CD4-positive, CD25-positive, alpha-beta regulatory T cell (primary cell): ENCODE results near the gene STOX1. TPM values are rescaled to one million over a fixed set of nuclear protein-coding genes. Genes with fewer than 3 reads are reported as not detected.
"Not testable (repeated sequence)": the region's sequence is repeated elsewhere in the genome, so short reads cannot be mapped to it uniquely, and the experiment has no call there.

ENCODE experiments used
- ATAC-seq, 2 donors: fragments of 150-1000 bp; cut with Tn5 transposase; one replicate each; pipeline ENCODE4 v1.10.0; 2021; ENCODE audit warnings: low read depth in 2 of 2, moderate number of reproducible peaks in 2 of 2, moderate library complexity in 1 of 2
- DNase-seq, 3 donors: peaks; one replicate each; pipeline versions ENCODE4 v3.0.0 to v3.0.0-alpha.2; 2012 to 2022; ENCODE audit warnings: mixed read lengths in 1 of 3
- H3K27ac ChIP-seq: one replicate; pipeline ENCODE4 v1.7.0; 2013; ENCODE audit warnings: mild to moderate bottlenecking, low read length; ENCODE audit not compliant: insufficient read depth, poor library complexity, severe bottlenecking
- H3K27me3 ChIP-seq: one replicate; pipeline ENCODE4 v1.7.0; 2013; ENCODE audit warnings: low read length; ENCODE audit not compliant: control insufficient read depth, insufficient read depth
- H3K36me3 ChIP-seq: one replicate; pipeline ENCODE4 v1.7.0; 2013; ENCODE audit warnings: mild to moderate bottlenecking, low read length, moderate library complexity; ENCODE audit not compliant: control insufficient read depth, insufficient read depth
- H3K4me1 ChIP-seq: 2 replicates; pipeline ENCODE4 v1.7.0; 2013; ENCODE audit warnings: mild to moderate bottlenecking, low read length; ENCODE audit not compliant: insufficient read depth, control insufficient read depth, poor library complexity, severe bottlenecking
- H3K4me3 ChIP-seq: one replicate; pipeline ENCODE4 v1.7.0; 2013; ENCODE audit warnings: low read depth, mild to moderate bottlenecking, low read length, moderate library complexity
- H3K9me3 ChIP-seq, 2 experiments: 1 replicate in 1 of 2; 2 replicates in 1 of 2; pipeline ENCODE4 v1.7.0; 2013; ENCODE audit warnings: low read length in 2 of 2, mild to moderate bottlenecking in 1 of 2, moderate library complexity in 1 of 2; ENCODE audit not compliant: control insufficient read depth in 2 of 2
- H3K27ac Mint-ChIP-seq, 3 donors: one replicate each; pipeline ENCODE4 v1.8.0; 2020 to 2022; ENCODE audit warnings: mild to moderate bottlenecking in 3 of 3, mixed read lengths in 3 of 3, moderate library complexity in 2 of 3
- H3K27me3 Mint-ChIP-seq: one replicate; pipeline ENCODE4 v1.8.0; 2022; ENCODE audit warnings: mild to moderate bottlenecking, mixed read lengths
- H3K36me3 Mint-ChIP-seq: one replicate; pipeline ENCODE4 v1.8.0; 2020; ENCODE audit warnings: mixed read lengths
- H3K4me1 Mint-ChIP-seq, 4 donors: one replicate each; pipeline ENCODE4 v1.8.0; 2020 to 2022; ENCODE audit warnings: mixed read lengths in 4 of 4, mild to moderate bottlenecking in 1 of 4
- H3K4me3 Mint-ChIP-seq, 4 donors: one replicate each; pipeline ENCODE4 v1.8.0; 2020 to 2022; ENCODE audit warnings: mild to moderate bottlenecking in 4 of 4, mixed read lengths in 4 of 4, moderate library complexity in 3 of 4
- H3K9me3 Mint-ChIP-seq, 7 donors: one replicate each; pipeline ENCODE4 v1.8.0; 2020 to 2022; ENCODE audit warnings: mixed read lengths in 7 of 7, mild to moderate bottlenecking in 3 of 7, moderate library complexity in 2 of 7
- polyA plus RNA-seq, 4 donors: library from polyadenylated mRNA; unstranded; fragments of 300-500 nt; fragmentation: Illumina TruSeq; gene quantifications; one replicate each; pipeline ENCODE4 v1.2.3, GENCODE V29; 2021
- total RNA-seq: library from RNA; stranded (reverse); gene quantifications from one replicate; pipeline ENCODE4 v1.2.3, GENCODE V29; 2022

STOX1 gene
- total and polyA plus RNA-seq, 5 donors from 2014 or later, result 0.05 to 0.30 (median 0.30) TPM; not detected in 2

DNA sequence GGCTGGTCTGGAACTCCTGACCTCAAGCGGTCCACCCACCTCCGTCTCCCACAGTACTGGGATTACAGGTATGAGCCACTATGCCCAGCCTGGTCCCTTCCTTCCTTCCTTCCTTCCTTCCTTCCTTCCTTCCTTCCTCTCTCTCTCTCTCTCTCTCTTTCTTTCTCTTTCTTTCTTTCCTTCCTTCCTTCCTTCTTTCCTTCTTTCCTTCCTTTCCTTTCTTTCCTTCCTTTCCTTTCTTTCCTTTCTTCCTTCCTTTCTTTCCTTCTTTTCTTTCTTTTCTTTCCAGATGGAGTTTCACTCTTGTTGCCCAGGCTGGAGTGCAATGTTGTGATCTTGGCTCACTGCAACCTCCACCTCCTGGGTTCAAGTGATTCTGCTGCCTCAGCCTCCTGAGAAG is 101.8 kb downstream of the STOX1 start:
- peaks cover 32% of the 10 kb centered on the region for H3K36me3 ChIP-seq
- H3K36me3 Mint-ChIP-seq, result peaks cover 33% of the 10 kb centered on the region
- DNase-seq, H3K9me3 ChIP-seq, H3K27ac Mint-ChIP-seq, H3K4me3 ChIP-seq, H3K27ac ChIP-seq, H3K9me3 Mint-ChIP-seq, ATAC-seq, H3K4me3 Mint-ChIP-seq, H3K27me3 Mint-ChIP-seq, H3K4me1 ChIP-seq, H3K27me3 ChIP-seq: not testable (repeated sequence)
- H3K4me1 Mint-ChIP-seq, result peaks cover 6 to 20% (median 12%) of the 10 kb centered on the region in 4 donors

DNA sequence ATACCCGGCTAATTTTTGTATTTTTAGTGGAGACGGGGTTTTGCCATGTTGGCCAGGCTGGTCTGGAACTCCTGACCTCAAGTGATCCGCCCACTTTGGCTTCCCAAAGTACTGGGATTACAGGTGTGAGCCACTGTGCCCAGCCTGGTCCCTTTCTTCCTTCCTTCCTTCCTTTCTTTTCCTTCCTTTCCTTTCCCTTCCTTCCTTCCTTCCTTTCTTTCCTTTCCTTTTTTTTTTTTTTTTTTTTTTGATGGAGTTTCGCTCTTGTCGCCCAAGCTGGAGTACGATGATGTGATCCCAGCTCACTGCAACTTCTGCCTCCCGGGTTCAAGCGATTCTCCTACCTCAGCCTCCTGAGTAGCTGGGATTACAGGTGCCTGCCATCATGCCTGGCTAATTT is 102.6 kb downstream of the STOX1 start:
- H3K27ac Mint-ChIP-seq, result peak overlapping the region in 1 of 3 donors; percentile 65
- H3K4me1 ChIP-seq, H3K4me3 ChIP-seq, H3K4me3 Mint-ChIP-seq, H3K9me3 ChIP-seq, DNase-seq, H3K9me3 Mint-ChIP-seq, ATAC-seq, H3K27me3 ChIP-seq, H3K27me3 Mint-ChIP-seq, H3K27ac ChIP-seq: not testable (repeated sequence)
- H3K36me3 ChIP-seq, result peaks cover 36% of the 10 kb centered on the region
- H3K4me1 Mint-ChIP-seq, result peaks cover 0 to 15% (median 8%) of the 10 kb centered on the region in 4 donors
- H3K36me3 Mint-ChIP-seq, result peaks cover 28% of the 10 kb centered on the region

DNA sequence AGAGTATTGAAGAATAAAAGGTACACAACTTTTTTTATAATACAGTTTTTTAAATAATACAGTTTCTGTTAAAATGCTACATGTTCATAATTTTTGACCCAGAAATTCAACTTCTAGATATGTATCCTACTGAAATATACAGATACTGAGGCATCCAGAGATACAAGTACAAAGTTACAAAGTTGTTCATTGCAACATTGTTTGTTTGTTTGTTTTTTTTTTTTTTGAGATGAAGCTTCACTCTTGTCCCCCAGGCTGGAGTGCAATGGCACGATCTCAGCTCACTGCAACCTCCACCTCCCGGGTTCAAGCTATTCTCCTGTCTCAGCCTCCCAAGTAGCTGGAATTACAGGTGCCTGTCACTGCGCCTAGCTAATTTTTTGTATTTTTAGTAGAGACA is 105.5 kb downstream of the STOX1 start:
- Mint-ChIP-seq H3K36me3 (peaks cover 36% of the 10 kb centered on the region), H3K4me1 (peaks cover 6 to 15% (median 7%) of the 10 kb centered on the region in 4 donors)
- H3K9me3 Mint-ChIP-seq, H3K27me3 Mint-ChIP-seq, H3K27me3 ChIP-seq, H3K27ac Mint-ChIP-seq, H3K4me1 ChIP-seq, H3K4me3 ChIP-seq, H3K4me3 Mint-ChIP-seq, ATAC-seq, H3K27ac ChIP-seq, DNase-seq, H3K9me3 ChIP-seq: not testable (repeated sequence)
- peaks cover 51% of the 10 kb centered on the region for H3K36me3 ChIP-seq

DNA sequence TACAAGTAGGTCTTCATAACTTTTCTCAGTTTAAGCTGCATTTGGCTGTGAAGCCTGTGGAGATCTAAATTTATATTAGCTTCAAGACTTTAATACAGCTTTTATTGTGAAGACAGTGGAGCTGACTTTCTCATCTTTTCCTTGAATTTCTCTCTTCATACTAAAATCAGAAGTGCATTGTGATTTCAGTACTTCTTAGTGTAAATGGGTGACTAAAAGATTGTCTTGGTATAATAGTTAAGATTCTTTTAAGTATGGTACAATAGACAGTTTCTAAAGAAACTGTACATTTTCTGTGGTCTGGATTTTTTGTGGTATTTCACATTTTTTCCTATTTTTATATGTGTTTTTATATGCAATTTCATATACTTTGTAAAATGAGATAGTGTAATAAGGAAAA is 107.7 kb downstream of the STOX1 start:
- Histone ChIP-seq H3K27me3 (no peaks in the 10 kb centered on the region), H3K9me3 (no peaks in the 10 kb centered on the region), H3K27ac (no peak overlapping the region), H3K4me1 (no peaks in the 10 kb centered on the region), H3K4me3 (no peak overlapping the region), H3K36me3 (peaks cover 61% of the 10 kb centered on the region)
- ATAC-seq (no peak), DNase-seq (no peak)
- Mint-ChIP-seq H3K4me3 (no peak overlapping the region), H3K27ac (no peak overlapping the region), H3K27me3 (no peaks in the 10 kb centered on the region), H3K4me1 (peaks cover 6 to 15% (median 12%) of the 10 kb centered on the region in 4 donors), H3K9me3 (no peaks in the 10 kb centered on the region), H3K36me3 (peaks cover 40% of the 10 kb centered on the region)

DNA sequence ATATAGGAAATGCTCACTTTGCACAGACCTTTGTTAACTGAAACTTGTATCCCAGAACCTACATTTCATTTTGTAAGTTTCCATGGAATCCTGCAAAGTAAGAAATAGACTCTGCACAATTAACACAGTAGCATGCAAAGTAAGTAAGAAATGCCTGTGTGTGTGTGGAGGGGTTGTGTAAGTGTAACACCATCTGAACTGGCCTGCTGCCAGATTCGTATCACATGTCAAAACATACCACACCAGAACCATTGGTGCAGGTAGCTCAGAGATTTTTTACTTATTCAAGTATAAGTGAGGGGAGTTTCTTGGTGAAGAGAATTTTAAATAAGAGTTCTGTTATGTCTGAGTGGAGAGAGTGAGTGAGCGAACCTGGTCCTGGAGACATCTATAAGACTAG is 110.8 kb downstream of the STOX1 start:
- Mint-ChIP-seq H3K27ac (peak overlapping the region in 2 of 3 donors; percentile 60 to 81), H3K4me3 (peak overlapping the region in 1 of 4 donors; percentile 47), H3K27me3 (no peaks in the 10 kb centered on the region), H3K4me1 (peaks cover 4 to 6% (median 5%) of the 10 kb centered on the region in 4 donors), H3K9me3 (no peaks in the 10 kb centered on the region), H3K36me3 (peaks cover 25% of the 10 kb centered on the region)
- peaks cover 71% of the 10 kb centered on the region for H3K36me3 ChIP-seq
- no peaks in the 10 kb centered on the region for H3K27me3 ChIP-seq
- no peak overlapping the region for H3K4me3 ChIP-seq
- H3K9me3 ChIP-seq, result no peaks in the 10 kb centered on the region
- no peak for DNase-seq
- no peak for ATAC-seq
- H3K27ac ChIP-seq, result no peak overlapping the region
- H3K4me1 ChIP-seq, result no peaks in the 10 kb centered on the region

DNA sequence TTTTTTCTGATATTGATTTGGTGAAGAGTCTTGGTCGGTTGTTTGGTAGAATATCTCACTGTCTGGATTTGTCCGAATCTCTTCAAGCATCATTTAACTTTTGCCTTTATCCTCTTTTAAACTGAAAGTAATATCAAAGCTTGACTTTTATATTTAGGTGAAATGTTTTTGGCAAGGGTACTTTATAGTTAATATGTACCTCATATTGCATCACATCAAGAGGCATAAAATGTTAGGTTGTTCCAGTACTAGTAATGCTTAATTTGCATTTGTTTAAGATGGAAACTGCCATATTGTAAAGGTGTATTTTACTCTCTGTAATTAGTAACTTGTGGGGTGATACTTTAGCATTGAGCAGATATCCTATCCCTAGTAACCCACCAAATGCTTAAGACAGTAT is 111.6 kb downstream of the STOX1 start:
- H3K27ac Mint-ChIP-seq, result peak overlapping the region in 1 of 3 donors; percentile 60
- ATAC-seq, result no peak
- Histone ChIP-seq H3K9me3 (no peaks in the 10 kb centered on the region), H3K27me3 (no peaks in the 10 kb centered on the region), H3K27ac (no peak overlapping the region), H3K4me1 (no peaks in the 10 kb centered on the region), H3K4me3 (no peak overlapping the region), H3K36me3 (peaks cover 78% of the 10 kb centered on the region)
- no peaks in the 10 kb centered on the region for H3K9me3 Mint-ChIP-seq
- no peak for DNase-seq
- H3K4me3 Mint-ChIP-seq, result no peak overlapping the region
- no peaks in the 10 kb centered on the region for H3K27me3 Mint-ChIP-seq
- H3K36me3 Mint-ChIP-seq, result peaks cover 26% of the 10 kb centered on the region
- peaks cover 4 to 6% (median 5%) of the 10 kb centered on the region in 4 donors for H3K4me1 Mint-ChIP-seq

DNA sequence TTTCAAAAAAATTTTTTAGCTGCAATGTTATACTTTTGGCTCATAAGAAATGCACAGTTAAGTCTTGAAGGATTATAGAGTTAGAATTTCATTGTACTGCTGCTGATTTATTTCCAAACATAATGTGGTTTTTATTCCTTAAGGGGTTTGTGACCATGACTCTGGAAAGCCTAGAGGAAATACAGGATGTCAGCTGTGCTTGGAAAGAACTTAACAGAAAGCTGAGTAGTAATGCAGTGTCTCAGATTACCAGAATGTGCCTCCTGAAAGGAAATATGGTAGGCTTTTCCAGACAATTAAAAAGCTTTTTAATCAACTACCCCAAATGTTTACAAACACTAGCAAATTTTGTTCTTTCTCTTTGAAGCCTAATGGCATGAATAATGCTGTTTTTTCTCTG is 113.6 kb downstream of the STOX1 start:
- not testable (repeated sequence) for H3K9me3 Mint-ChIP-seq, H3K4me1 Mint-ChIP-seq, DNase-seq, H3K27ac Mint-ChIP-seq, H3K27me3 ChIP-seq, H3K4me3 Mint-ChIP-seq, H3K9me3 ChIP-seq, H3K27ac ChIP-seq, H3K27me3 Mint-ChIP-seq, H3K4me3 ChIP-seq, H3K4me1 ChIP-seq, ATAC-seq
- H3K36me3 Mint-ChIP-seq, result peaks cover 37% of the 10 kb centered on the region
- H3K36me3 ChIP-seq, result peaks cover 72% of the 10 kb centered on the region
